CD4-positive, alpha-beta T cell treated with Interferon alpha-2 for 1 hour (primary cell): Measurements from ENCODE around the gene ZBTB8A.
A peak's percentile ranks its signal among the peaks of the same experiment; 100 is the strongest.
"Not testable (repeated sequence)": the region's sequence is repeated elsewhere in the genome, so short reads cannot be mapped to it uniquely, and the experiment has no call there.

Source experiments
- DNase-seq, 2 donors: peaks; one replicate each; pipeline ENCODE4 v3.0.0-alpha.2; 2020 to 2022

The ZBTB8A gene

DNA sequence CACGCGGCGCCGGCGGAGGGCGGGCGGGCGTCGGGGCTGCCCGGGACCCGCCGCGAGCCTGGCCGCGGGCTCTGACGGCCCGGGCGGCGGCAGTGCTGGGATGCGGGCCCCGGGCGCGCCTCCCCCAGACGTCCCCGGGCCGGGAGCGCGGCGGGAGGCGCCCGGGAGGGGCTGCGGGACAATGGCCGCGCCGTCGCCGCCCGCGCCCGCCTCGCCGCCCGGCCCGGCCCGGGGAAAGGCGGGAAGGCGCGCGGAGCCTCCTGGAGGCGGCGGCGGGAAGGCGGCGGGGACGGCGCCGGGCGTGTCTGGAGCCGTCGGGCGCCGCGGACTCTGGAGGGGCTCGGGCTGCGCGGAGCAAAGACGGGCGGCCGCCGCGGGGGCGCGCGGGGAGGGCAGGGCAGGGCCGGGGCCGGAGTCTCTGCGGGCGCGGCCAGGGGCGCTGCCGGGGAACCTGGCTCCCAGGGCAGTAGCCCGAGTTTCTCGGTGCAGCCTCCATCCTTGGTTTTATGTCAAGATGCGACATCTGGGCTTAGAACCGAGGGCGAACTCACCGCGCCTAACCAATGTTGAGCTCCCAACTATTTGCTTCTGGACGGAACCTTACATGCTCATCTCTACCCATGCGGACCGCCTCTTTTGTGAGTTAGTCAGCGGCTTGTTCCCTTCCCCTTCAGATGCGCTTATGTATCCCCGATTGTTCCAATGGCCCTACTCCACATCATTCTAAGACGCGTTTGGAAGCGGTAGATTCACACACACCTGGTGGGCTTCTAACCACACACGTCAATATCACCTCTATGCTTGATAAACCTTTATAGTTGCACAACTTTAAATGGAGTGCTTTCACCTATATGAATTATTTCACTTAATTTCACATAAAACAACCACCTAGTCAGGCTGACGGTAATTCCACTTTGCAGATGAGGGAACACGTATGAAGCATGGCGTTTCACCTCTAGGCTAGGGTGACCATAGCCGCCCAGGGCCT, 651 bp downstream of the ZBTB8A start:
- no peak for DNase-seq

DNA sequence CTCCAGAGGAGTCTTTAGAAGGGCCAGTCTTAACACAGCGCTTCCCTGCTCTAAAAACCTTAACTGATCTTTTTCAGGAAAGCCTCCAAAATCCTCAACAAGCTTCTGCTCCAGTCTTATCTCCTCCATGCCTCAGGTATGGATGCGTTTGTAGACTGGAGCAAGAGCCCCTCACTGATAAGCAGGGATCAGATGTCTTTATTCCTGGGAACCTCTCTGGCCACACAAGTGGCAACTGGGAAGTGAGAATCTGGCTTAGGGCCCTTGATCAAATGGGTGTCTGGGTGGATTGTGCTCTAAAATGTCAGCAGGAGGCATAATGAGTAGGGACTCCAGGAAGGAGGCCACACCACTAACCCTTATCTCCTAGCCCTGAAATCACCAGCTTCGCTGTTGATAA, 1.4 kb downstream of the ZBTB8A start:
- no peak for DNase-seq

DNA sequence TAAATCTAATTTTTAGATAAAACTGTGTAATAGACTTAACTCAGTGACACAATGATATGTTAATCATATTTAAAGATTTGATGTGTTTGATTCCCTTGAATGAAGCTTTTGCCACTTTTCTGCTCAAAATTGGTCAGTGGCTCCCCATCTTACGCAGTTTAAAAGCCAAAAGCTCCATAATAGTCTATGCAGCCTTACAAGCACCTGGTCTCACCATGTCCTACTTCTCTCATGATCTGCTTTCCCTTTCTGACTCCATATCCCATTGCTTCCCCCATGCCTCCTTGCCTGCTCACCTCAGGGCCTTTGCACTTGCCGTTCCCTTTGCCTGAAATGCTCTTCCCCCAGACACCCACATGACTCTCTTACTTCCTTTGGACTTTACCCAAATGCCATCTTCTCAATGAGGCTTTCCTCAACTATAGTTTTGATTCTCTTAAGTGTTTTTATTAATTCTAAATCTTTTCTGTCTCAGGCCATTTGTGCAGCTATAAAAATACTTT, 1.9 kb downstream of the ZBTB8A start:
- no peak for DNase-seq

DNA sequence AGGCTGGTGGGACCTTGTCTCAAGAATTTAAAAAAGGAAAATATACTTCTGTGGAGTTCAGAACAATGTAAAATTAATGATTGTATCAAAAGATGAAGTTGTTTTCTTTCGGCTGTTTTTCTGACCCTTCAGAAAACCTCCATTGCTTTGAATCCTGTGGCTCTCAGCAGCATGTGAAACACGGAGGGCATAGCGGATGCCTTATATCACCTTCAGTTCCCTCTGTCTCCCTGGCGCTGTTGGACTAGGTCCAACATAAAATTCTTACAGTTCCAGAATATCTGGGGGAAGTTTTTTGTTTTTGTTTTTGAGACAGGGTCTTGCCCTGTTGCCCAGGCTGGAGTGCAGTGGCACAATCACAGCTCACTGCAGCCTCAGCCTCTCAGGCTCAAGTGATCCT, 7.4 kb downstream of the ZBTB8A start:
- no peak for DNase-seq

DNA sequence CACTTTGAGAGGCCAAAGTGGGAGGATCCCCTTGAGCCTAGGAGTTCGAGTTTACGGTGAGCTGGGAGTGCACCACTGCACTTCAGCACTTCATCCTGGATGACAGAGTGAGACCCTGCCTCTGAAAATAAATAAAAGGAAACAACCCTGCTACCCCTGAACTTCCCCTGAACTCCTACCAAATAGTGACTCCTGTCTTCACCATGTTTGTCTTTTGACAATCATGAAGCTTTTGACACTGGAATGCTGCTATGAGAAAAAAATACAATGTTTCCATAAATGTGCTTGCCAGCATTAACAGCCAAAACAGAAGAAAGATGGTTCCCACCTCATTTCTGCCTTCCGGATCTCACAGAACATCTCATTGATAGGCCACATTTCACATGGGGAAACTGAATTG, 10.4 kb downstream of the ZBTB8A start:
- no peak for DNase-seq

DNA sequence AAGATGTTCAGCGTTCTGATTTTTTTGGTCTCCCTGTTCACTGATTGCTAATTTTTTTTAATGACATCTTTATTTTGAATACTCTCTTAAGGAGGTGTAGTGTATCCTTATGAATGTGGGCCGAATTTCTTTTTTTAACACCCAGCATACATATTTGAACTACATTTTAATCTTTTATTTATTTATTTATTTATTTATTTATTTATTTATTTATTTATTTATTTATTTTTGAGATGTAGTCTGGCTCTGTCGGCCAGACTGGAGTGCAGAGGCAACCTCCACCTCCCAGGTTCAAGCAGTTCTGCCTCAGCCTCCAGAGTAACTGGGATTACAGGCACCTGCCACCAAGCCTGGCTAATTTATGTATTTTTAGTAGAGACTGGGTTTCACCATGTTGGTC, 15.1 kb downstream of the ZBTB8A start:
- no peak for DNase-seq

DNA sequence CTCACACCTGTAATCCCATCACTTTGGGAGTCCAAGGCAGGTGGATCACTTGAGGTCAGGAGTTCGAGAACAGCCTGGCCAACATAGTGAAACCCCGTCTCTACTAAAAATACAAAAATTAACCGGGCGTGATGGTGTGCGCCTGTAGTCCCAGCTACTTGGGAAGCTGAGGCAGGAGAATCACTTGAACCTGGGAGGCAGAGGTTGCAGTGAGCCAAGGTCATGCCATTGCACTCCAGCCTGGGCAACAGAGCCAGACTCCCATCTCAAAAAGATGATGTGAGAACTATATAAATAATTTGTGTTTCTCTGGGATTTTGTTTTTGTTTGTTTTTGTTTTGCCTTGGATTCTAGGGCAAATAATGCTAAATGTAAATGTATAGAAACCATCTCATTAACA, 17.8 kb downstream of the ZBTB8A start:
- DNase-seq: not testable (repeated sequence)

DNA sequence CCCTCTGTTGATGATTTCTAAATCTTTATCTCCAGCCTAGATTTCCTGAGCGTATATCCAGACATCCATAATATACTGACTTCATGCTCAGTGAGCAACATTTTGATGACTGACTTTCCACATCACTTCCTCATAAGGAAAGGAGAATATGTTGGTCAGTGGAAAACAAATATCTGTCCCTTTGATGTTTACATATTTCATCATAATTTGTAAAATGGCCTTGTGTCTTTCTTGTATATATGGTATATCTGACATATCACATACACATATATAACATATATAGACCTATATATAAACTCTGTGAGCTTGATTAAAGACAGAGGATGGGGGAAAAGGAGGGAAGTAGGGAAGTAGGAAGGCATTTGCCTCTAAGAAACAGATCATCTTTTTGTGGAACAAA, 18.6 kb downstream of the ZBTB8A start:
- no peak for DNase-seq

DNA sequence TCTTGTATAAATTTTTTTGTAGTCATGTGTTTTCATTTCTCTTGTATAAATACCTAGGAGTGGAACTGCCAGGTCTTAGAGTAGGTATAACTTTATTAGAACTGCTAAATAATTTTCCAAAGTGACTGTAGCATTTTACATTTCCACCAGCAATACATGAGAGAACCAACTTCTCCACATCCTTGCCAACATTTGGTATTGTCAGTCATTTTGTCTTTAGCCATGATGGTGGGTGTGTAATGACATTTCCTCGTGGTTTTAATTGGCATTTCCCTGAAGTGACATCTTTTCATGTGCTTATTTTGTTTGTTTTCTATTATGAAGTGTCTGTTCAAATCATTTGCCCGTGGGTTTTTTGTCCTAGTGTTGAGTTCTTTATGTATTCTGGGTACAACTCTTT, 29.7 kb downstream of the ZBTB8A start:
- no peak for DNase-seq

DNA sequence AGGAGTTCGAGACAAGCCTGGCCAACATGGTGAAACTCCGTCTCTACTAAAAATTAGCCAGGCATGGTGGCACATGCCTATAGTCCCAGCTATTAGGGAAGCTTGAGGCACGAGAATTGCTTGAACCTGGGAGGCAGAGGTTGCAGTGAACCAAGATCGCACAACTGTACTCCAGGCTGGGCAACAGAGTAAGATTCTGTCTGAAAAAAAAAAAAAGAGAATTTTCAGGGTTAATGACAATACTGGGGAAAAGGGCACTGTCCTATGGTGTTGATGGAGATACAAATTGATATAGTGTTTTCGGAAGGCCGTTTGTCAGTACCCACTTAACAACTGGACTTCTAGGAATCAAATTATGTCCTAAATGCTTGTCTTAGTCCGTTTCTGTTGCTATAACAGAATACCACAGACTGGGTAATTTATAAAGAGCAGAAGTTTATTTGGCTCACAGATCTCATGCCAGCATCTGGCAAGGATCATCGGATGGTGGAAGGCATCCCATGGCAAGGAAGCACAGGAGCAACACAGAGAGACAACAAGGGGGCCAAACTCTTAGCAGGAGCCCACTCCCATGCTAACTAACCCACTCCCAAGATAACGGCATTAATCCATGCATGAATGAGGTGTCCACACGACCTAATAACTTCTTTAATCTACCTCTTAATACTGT, 41.3 kb downstream of the ZBTB8A start:
- no peak for DNase-seq

DNA sequence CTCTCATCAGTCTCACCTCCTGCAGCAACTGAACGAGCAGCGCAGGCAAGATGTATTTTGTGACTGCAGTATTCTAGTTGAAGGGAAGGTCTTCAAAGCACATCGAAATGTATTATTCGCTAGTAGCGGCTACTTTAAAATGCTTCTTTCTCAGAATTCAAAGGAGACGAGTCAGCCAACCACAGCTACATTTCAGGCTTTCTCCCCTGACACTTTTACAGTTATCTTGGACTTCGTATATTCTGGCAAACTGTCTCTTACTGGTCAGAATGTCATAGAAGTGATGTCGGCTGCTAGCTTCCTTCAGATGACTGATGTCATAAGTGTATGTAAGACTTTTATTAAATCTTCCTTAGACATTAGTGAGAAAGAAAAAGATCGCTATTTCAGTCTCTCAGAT, 53.7 kb downstream of the ZBTB8A start:
- DNase-seq: no peak

DNA sequence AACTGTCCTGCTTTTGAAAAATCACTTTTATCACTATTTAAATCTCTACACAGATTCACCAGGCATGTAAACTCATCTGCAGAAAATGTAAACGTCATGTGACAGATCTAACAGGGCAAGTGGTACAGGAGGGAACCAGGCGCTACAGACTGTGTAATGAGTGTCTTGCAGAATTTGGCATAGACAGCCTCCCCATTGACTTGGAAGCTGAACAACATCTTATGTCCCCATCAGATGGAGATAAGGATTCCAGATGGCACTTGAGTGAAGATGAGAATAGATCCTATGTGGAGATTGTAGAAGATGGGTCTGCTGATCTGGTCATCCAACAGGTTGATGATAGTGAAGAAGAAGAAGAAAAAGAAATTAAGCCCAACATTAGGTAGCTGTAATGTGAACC, 60.8 kb downstream of the ZBTB8A start:
- DNase-seq: no peak

DNA sequence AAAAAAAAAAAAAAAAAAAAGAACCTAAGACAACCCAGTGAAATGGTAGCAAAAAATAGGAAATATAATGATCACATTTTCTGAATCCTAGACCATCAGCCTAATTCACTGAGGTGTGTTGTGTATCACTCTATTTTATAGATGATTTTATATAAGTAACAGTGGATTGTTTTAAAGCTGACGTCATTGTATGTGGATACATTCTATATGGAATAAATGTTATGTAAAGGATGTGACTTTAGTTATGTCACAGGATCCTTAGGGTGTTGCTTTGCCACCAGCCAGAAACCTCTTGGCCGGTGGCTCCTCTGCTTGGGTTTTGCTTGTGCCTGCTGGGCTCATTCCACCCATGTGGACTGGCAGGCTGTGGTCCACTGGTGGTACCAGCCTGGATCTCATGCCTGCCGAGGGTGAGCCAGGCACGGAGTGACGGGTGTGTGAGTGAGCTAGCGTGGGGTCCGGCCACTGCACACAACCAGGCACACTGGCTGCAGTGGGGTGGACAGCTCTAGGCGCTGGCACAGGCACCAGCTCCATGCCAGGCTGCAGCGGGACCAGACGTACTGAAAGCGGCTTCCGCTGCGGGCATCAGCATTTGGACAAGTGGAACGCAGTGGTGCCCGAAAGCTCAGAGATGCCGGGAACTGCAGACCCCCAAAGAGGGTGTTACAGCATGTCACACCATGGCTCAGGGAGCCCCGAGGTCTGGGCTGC, 66.6 kb downstream of the ZBTB8A start:
- no peak for DNase-seq

DNA sequence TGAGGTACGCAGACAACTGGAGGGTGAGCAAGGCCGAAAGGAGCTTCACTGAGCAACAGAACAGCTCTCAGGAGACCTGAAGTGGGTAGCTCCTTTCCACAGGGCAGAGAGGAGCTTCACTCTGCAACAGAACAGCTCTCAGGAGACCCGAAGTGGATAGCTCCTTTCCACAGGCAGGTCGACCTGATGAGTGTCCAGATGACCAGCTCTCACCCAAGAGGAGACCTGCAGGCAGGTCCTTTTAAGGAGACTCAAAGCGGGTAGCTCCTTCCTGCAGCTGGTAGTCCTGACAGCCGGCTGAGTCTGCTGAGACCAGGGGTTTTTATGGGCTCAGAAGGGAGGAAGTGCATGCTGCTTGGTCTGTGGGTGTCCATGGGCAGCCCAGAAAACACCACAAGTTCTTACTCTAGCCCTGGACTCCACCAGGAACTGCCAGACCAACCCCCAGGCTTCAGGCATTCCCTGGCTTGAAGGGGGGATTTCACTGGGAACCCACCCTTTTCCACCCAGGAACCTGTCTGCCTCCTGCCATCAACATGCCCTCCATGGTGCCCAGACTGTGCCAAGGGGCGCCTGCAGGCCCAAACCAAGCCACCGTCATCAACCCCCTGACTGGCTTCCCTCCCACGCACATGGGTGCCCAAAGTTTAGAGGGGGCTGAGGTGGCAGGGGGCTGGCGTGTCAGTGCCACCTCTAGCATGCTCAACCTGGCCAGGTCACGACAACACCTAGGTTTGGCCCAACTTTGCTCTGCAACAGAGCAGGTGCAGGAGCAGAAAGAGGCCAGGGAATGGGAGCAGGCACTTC, 67.5 kb downstream of the ZBTB8A start:
- DNase-seq: no peak

DNA sequence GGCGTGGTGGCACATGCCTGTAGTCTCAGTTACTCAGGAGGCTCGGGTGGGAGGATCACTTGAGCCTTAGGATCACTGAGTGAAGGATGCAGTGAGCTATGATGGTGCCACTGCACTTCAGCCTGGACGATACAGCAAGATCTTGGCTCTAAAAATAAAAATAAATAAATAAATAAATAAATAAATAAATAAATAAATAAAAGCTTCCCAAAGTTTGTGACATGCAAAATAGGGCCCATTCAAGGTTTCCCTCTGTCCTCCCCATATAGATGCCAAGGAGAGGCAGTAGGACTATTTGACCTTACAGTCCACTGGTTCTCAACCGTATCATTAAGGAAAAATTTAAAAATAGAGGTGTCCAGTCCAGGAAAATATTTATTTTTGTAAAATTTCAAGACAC, 70.0 kb downstream of the ZBTB8A start:
- no peak for DNase-seq

DNA sequence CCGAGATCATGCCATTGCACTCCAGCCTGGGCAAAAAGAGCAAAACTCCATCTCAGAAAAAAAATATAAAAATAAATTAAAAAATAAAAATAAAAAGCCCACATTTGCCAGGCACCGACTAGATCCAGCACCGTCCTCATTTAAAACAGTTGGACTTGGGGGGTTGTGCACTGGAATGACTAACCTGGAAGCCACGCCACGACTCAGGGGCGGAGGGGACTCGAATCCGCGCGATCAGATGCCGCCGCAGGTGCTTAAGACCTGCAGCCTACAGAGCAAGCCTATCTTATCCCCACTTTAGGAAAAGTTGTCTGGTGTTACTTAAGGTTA, 72.6 kb downstream of the ZBTB8A start:
- no peak for DNase-seq

DNA sequence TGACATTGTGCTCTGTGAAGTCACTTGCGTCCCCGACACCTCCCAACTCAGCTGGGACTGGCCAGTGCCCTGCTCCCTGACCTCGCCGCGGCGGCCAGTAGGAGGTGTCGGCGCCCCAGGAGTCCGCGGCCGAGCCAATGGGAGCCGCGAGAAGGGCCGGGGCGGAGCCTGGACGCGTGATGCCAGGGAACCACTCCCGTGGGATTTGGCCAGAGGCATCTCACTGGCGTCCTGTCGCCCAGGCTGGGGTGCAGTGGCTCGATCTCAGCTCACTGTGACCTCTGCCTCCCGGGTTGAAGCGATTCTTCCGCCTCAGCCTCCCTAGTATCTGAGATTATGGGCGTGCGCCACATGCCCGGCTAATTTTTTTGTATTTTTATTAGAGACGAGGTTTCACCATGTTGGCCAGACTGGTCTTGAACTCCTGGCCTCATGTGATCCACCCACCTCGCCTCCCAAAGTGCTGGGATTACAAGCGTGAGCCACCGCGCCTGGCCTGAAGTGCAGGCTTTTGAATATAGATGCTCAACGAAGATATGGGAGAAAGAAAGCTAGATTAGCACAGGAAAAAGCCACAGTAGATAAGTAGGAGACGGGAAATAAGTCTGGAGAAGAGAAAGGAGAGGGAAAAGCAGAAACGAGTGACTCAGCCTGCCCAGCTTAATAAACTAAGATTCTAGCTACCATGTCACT, 73.1 kb downstream of the ZBTB8A start:
- peak; percentile 52 to 60 for DNase-seq

DNA sequence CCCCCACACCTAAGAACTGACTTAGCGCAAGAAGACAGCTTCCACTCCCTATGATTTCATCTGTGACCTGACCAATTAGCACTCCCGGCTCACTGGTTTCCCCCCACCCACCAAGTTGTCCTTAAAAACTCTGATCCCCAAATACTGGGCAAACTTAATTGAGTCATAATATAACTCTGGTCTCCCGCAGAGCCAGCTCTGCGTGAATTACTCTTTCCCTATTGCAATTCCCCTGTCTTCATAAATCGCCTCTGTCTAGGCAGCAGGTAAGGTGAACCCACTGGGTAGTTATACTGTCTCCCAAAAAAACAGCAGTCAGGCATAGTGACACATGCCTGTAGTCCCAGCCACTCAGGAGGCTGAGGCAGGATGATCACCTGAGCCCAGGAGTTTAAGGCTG, 74.2 kb downstream of the ZBTB8A start:
- no peak for DNase-seq

DNA sequence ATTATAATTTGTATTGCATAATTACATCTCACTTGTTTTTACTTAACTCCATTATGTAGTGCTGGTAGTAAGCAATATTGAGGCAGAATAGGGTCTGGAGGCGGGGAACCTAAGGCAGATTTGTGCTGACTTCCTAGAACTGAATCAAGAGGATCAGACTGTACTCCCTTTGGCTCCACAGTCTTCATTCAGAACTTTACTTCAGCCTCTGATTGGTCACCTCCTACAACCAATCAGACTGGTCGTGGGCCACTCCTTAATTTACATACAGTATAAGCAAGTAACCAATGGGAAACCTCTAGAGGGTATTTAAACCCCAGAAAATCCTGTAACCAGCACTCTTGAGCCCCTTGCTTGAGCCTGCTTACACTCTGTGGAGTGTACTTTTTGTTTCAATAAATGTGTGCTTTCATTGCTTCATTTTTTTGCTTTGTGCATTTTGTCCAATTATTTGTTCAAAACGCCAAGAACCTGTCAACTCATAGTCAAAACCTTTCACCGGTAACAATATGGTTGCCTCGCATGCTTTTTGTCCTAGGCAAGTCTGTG, 79.5 kb downstream of the ZBTB8A start:
- no peak for DNase-seq

DNA sequence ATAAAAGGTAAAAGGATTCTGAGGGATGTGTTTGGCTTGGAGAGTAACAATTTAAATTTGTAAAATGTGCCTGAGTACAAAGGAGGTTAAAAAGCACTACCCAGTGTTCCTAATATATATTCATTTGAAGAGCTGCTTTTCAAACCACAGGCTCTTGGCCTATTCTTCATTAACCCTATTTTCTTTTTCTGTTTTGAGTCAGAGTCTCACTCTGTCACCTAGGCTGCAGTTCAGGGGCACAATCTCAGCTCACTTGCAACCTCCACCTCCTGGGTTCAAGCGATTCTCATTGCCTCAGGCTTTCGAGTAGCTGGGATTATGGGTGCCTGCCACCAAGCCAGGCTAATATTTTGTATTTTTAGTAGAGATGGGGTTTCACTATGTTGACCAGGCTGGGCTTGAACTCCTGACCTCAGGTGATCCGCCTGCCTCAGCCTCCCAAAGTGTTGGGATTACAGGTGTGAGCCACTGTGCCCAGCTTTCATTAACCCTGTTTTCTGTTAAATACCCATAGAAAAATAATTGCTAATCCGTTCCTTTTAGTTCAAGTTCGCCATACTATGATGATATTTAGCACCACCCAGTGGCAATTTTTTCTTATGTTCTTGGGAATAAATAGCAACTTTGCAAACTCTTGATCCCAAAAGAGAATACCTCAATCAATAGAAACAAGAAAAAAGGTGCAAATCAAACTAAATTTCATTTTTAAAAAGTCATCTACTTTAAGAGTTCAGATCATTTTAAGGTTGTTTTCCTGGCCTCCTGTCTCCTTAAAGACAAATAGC, 80.7 kb downstream of the ZBTB8A start:
- DNase-seq: no peak

DNA sequence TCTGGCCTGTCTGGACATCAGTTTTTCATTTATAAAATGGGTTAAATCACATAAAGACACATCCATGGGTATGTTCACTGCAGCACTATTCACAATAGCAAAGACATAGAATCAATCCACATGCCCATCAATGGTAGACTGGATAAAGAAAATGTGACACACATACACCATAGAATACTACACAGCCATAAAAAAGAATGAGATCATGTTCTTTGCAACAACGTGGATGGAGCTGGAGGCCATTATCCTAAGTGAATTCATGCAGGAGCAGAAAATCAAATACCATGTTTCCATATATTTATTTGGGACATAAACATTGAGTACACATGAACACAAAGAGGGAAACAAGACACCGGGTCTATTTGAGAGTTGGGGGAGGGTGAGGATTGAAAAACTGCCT, 83.0 kb downstream of the ZBTB8A start:
- no peak for DNase-seq
